Activated CD8-positive, alpha-beta memory T cell treated with anti-CD3 and anti-CD28 coated beads, Interleukin-2, amount 10 ng/mL, durations not matched to agents 7 days and 5 days (primary cell): ENCODE measurements around the gene NMT2. TPM values are rescaled to one million over a fixed set of nuclear protein-coding genes. Genes with fewer than 3 reads are reported as not detected.
A peak's percentile ranks its signal among the peaks of the same experiment; 100 is the strongest.

Experiments
- ATAC-seq: fragments of 150-1000 bp; cut with Tn5 transposase; one replicate; pipeline ENCODE4 v1.10.0; 2021; ENCODE audit warnings: moderate library complexity
- CTCF ChIA-PET: fragments of 350-600 bp; sonication (Branson Sonifier 250); formaldehyde crosslinking; loops from one replicate; lab custom pipeline; 2021; ENCODE audit warnings: antibody characterized with exemption; lab: Charles Lee
- DNase-seq: peaks from one replicate; pipeline ENCODE4 v3.0.0-alpha.2; 2020
- H3K27ac Mint-ChIP-seq: one replicate; pipeline ENCODE4 v1.8.0; 2021; ENCODE audit warnings: mild to moderate bottlenecking, mixed read lengths
- H3K27me3 Mint-ChIP-seq: one replicate; pipeline ENCODE4 v1.8.0; 2021; ENCODE audit warnings: mixed read lengths
- H3K36me3 Mint-ChIP-seq: one replicate; pipeline ENCODE4 v1.8.0; 2021; ENCODE audit warnings: mild to moderate bottlenecking, mixed read lengths
- H3K4me1 Mint-ChIP-seq: one replicate; pipeline ENCODE4 v1.8.0; 2021; ENCODE audit warnings: mixed read lengths
- H3K4me3 Mint-ChIP-seq: one replicate; pipeline ENCODE4 v1.8.0; 2021; ENCODE audit warnings: mild to moderate bottlenecking, moderate library complexity, mixed read lengths
- H3K9me3 Mint-ChIP-seq: one replicate; pipeline ENCODE4 v1.8.0; 2022; ENCODE audit warnings: low read depth, mixed read lengths
- total RNA-seq, 2 experiments: library from RNA; stranded (reverse); gene quantifications; one replicate each; pipeline ENCODE4 v1.2.3, GENCODE V29; 2021

The NMT2 gene
- total RNA-seq, 2 experiments from 2014 or later, result 21.3 to 31.7 TPM

GRCh38 chr10:15122477-15123030 lies 45.9 kb downstream of the NMT2 start:
- ATAC-seq (peak; percentile 31), DNase-seq (no peak)
- Mint-ChIP-seq H3K36me3 (peaks cover 49% of the 10 kb centered on the region), H3K4me1 (peaks cover 40% of the 10 kb centered on the region), H3K27me3 (no peaks in the 10 kb centered on the region), H3K9me3 (no peaks in the 10 kb centered on the region), H3K27ac (peak overlapping the region; percentile 72), H3K4me3 (no peak overlapping the region)
- CTCF ChIA-PET, result interaction anchor here (0.9 to 1.7 kb wide), 3 partner anchors 11 to 45 kb away, joined by 3 to 8 read pairs (median 5); partner anchors contain the start of gene NMT2

GRCh38 chr10:15121707-15122106 lies 46.8 kb downstream of the NMT2 start:
- ATAC-seq (no peak), DNase-seq (no peak)
- Mint-ChIP-seq H3K4me1 (peaks cover 40% of the 10 kb centered on the region), H3K27me3 (no peaks in the 10 kb centered on the region), H3K27ac (no peak overlapping the region), H3K4me3 (no peak overlapping the region), H3K9me3 (no peaks in the 10 kb centered on the region), H3K36me3 (peaks cover 49% of the 10 kb centered on the region)
- CTCF ChIA-PET, result interaction anchor here (1.3 kb wide), 1 partner anchor 46 kb away, joined by 5 read pairs; the partner anchor contains the start of gene NMT2

DNA sequence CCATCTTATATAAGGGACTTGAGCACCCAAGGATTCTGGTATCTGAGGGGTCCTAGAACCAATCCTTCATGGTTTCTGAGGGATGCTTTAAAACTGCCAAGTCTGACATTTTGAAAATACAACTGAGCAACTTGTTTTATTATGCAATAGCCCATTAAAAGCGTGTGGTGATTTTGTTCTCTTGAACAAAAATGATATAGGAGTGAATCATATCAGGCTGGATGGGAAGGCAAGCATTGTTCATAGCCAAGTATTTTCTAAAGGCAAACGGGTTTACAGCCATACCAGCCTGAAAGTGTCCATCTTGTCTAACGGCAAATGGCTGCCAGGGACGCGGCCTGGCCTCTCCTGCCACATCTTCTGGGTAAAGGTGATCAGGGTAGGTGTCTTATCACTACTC lies 48.0 kb downstream of the NMT2 start:
- Mint-ChIP-seq H3K27ac (no peak overlapping the region), H3K36me3 (peaks cover 40% of the 10 kb centered on the region), H3K9me3 (no peaks in the 10 kb centered on the region), H3K27me3 (no peaks in the 10 kb centered on the region), H3K4me3 (no peak overlapping the region), H3K4me1 (peaks cover 38% of the 10 kb centered on the region)
- no peak for DNase-seq
- CTCF ChIA-PET, result interaction anchor here (1.0 to 1.1 kb wide), 2 partner anchors 12 to 14 kb away, joined by 3 to 8 read pairs; no protein-coding TSS in a partner anchor
- ATAC-seq, result no peak

- H3K4me3 Mint-ChIP-seq, result no peak overlapping the region
- CTCF ChIA-PET, result interaction anchor here (1.3 to 2.0 kb wide), 2 partner anchors 21 to 50 kb away, joined by 3 to 4 read pairs; partner anchors contain the start of genes NMT2 and RPP38
- no peaks in the 10 kb centered on the region for H3K27me3 Mint-ChIP-seq
- H3K36me3 Mint-ChIP-seq, result peaks cover 31% of the 10 kb centered on the region
- no peaks in the 10 kb centered on the region for H3K9me3 Mint-ChIP-seq
- no peak for ATAC-seq
- peaks cover 21% of the 10 kb centered on the region for H3K4me1 Mint-ChIP-seq
- no peak for DNase-seq
- H3K27ac Mint-ChIP-seq, result no peak overlapping the region
Observed at GRCh38 chr10:15118615-15119014, 49.9 kb downstream of the NMT2 start.

GRCh38 chr10:15116225-15116624 lies 52.3 kb downstream of the NMT2 start:
- no peaks in the 10 kb centered on the region for H3K9me3 Mint-ChIP-seq
- CTCF ChIA-PET, result interaction anchor here (1.4 to 1.5 kb wide), 2 partner anchors 10 to 11 kb away, joined by 5 to 6 read pairs; no protein-coding TSS in a partner anchor
- H3K27ac Mint-ChIP-seq, result no peak overlapping the region
- H3K4me1 Mint-ChIP-seq, result peaks cover 12% of the 10 kb centered on the region
- no peaks in the 10 kb centered on the region for H3K27me3 Mint-ChIP-seq
- ATAC-seq (no peak), DNase-seq (no peak)
- peaks cover 33% of the 10 kb centered on the region for H3K36me3 Mint-ChIP-seq
- no peak overlapping the region for H3K4me3 Mint-ChIP-seq

GRCh38 chr10:15113766-15114165 lies 54.7 kb downstream of the NMT2 start:
- no peaks in the 10 kb centered on the region for H3K27me3 Mint-ChIP-seq
- no peak overlapping the region for H3K27ac Mint-ChIP-seq
- H3K9me3 Mint-ChIP-seq, result no peaks in the 10 kb centered on the region
- ATAC-seq (no peak), DNase-seq (no peak)
- CTCF ChIA-PET, result interaction anchor here (1.5 kb wide), 1 partner anchor 9 kb away, joined by 9 read pairs; no protein-coding TSS in a partner anchor
- no peak overlapping the region for H3K4me3 Mint-ChIP-seq
- peaks cover 27% of the 10 kb centered on the region for H3K36me3 Mint-ChIP-seq
- H3K4me1 Mint-ChIP-seq, result peaks cover 5% of the 10 kb centered on the region

DNA sequence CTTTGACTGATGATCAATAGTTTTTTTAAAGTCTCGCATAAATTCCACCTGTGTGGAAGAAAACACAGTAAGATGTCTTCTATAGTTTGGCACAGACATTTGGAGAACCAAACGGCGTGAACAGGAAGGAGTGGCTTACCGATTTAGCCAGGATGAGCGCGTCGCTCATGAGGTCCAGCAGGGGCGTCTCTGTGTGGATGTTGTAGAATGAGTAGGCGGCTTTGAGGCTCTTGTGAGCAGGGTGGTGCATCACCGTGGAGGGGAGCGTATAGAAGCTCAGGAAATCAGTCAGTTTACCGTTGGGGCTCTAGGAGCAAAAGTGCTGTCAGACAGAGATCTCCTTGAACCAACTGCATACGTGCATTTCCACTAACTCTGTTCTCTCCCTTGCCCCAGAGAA lies 55.8 kb downstream of the NMT2 start:
- Mint-ChIP-seq H3K27me3 (no peaks in the 10 kb centered on the region), H3K27ac (no peak overlapping the region), H3K9me3 (no peaks in the 10 kb centered on the region), H3K4me3 (no peak overlapping the region), H3K36me3 (peaks cover 24% of the 10 kb centered on the region), H3K4me1 (peaks cover 3% of the 10 kb centered on the region)
- CTCF ChIA-PET, result no interaction called here
- no peak for ATAC-seq
- no peak for DNase-seq

DNA sequence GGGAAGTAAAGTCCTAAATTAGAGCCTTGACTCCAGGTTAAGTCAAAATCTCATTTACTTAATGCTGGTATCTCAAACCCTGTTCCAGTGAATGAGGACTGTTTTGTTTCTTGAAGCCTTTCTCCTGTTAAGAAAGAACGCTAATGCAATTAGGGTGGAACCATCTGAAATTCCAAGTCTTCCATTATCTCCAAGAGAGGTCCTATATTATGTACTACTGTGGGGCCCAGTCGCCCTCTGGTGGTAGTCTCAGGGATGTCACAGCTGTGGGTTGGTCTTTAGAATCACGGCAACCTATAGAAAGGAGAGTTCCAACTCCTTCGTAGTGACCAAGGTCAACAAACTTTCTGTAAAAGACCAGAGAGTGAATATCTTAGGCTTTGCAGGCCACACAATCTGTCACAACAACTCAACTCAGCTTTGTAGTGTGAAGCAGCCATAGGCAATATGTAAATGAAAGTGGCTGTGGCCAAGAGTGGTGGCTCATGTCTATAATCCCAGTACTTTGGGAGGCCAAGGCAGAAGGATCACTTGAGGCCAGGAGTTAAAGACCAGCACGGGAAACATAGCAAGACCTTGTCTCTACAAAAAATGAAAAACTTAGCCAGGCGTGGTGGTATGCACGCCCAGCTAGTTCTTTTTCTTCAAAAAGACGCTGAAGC lies 62.0 kb downstream of the NMT2 start:
- Mint-ChIP-seq H3K27ac (peak overlapping the region; percentile 32), H3K4me1 (peaks cover 6% of the 10 kb centered on the region), H3K27me3 (no peaks in the 10 kb centered on the region), H3K9me3 (no peaks in the 10 kb centered on the region), H3K36me3 (peaks cover 39% of the 10 kb centered on the region), H3K4me3 (no peak overlapping the region)
- CTCF ChIA-PET, result interaction anchor here (0.6 to 3.0 kb wide), 16 partner anchors 7 to 153 kb away, joined by 3 to 11 read pairs (median 4); partner anchors contain the start of genes DCLRE1C, MEIG1 and RPP38
- DNase-seq (peak; percentile 74), ATAC-seq (peak; percentile 95)

DNA sequence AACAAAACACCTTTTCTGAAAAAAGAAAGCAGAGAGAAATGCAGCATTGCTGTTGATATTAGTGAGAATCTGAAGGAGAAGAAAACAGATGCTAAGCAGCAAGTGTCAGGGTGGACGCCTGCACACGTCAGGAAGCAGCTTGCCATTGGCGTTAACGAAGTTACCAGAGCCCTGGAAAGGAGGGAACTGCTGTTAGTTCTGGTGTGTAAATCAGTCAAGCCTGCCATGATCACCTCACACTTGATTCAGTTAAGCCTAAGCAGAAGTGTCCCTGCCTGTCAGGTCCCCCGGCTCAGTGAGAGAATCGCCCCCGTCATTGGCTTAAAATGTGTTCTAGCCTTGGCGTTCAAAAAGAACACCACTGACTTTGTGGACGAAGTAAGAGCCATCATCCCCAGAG lies 65.0 kb downstream of the NMT2 start:
- DNase-seq (no peak), ATAC-seq (no peak)
- no peak overlapping the region for H3K4me3 Mint-ChIP-seq
- H3K36me3 Mint-ChIP-seq, result peaks cover 38% of the 10 kb centered on the region
- H3K9me3 Mint-ChIP-seq, result no peaks in the 10 kb centered on the region
- peak overlapping the region; percentile 26 for H3K27ac Mint-ChIP-seq
- no peaks in the 10 kb centered on the region for H3K27me3 Mint-ChIP-seq
- CTCF ChIA-PET, result interaction anchor here (1.0 to 3.0 kb wide), 2 partner anchors 10 to 20 kb away, joined by 3 to 9 read pairs; no protein-coding TSS in a partner anchor
- peaks cover 24% of the 10 kb centered on the region for H3K4me1 Mint-ChIP-seq

DNA sequence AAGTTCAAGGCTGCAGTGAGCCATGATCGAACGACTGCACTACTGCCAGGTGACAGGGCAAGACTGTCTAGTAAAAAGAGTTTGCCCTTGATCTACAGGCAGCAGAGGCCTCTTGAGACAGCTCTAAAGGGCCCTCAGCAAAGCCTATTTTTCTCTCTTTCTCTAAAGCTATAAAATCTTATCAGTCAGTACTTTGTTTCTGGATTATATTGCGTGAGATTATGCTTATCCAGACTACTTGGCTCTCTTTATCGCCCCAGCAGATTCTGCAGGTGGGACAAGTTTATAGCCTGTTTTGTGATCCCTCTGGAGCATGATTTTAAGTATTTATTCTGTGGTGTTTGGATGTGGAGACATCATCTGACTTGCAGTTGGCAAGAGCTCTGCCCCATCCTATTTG lies 68.6 kb downstream of the NMT2 start:
- H3K27me3 Mint-ChIP-seq, result peaks cover 7% of the 10 kb centered on the region
- peaks cover 31% of the 10 kb centered on the region for H3K4me1 Mint-ChIP-seq
- H3K36me3 Mint-ChIP-seq, result peaks cover 34% of the 10 kb centered on the region
- H3K27ac Mint-ChIP-seq, result peak overlapping the region; percentile 29
- no peak overlapping the region for H3K4me3 Mint-ChIP-seq
- DNase-seq, result no peak
- ATAC-seq, result no peak
- CTCF ChIA-PET, result interaction anchor here (2.4 kb wide), 1 partner anchor 67 kb away, joined by 7 read pairs; no protein-coding TSS in a partner anchor
- no peaks in the 10 kb centered on the region for H3K9me3 Mint-ChIP-seq

GRCh38 chr10:15097011-15097812 lies 71.3 kb downstream of the NMT2 start, which contains the start of gene RPP38:
Gene RPP38 (plus strand): TSS chr10:15097355. CDS start chr10:15103315, 5,960 bp downstream.
- Mint-ChIP-seq H3K9me3 (no peaks in the 10 kb centered on the region), H3K4me1 (peaks cover 31% of the 10 kb centered on the region), H3K36me3 (peaks cover 15% of the 10 kb centered on the region), H3K27me3 (peaks cover 7% of the 10 kb centered on the region), H3K4me3 (peak within 1 kb of the TSS; percentile 98), H3K27ac (peak within 1 kb of the TSS; percentile 97)
- ATAC-seq (peak; percentile 87), DNase-seq (peak; percentile 97)
- CTCF ChIA-PET, result interaction anchor here (1.3 to 1.6 kb wide), 2 partner anchors 9 to 21 kb away, joined by 4 to 11 read pairs; no protein-coding TSS in a partner anchor

GRCh38 chr10:15096661-15097010 lies 71.9 kb downstream of the NMT2 start:
- Mint-ChIP-seq H3K36me3 (peaks cover 11% of the 10 kb centered on the region), H3K9me3 (no peaks in the 10 kb centered on the region), H3K4me1 (peaks cover 31% of the 10 kb centered on the region), H3K4me3 (peak overlapping the region; percentile 98), H3K27me3 (peaks cover 7% of the 10 kb centered on the region), H3K27ac (peak overlapping the region; percentile 97)
- CTCF ChIA-PET, result interaction anchor here (1.4 kb wide), 1 partner anchor 9 kb away, joined by 5 read pairs; no protein-coding TSS in a partner anchor
- ATAC-seq (no peak), DNase-seq (no peak)
